ENCODE results near the gene GCK. TPM values are rescaled to one million over a fixed set of nuclear protein-coding genes. Genes with fewer than 3 reads are reported as not detected.

Gene GCK
- total and polyA plus RNA-seq, 12 donors: 0.09 to 2.1 (median 0.50) TPM; not detected in 3

DNA sequence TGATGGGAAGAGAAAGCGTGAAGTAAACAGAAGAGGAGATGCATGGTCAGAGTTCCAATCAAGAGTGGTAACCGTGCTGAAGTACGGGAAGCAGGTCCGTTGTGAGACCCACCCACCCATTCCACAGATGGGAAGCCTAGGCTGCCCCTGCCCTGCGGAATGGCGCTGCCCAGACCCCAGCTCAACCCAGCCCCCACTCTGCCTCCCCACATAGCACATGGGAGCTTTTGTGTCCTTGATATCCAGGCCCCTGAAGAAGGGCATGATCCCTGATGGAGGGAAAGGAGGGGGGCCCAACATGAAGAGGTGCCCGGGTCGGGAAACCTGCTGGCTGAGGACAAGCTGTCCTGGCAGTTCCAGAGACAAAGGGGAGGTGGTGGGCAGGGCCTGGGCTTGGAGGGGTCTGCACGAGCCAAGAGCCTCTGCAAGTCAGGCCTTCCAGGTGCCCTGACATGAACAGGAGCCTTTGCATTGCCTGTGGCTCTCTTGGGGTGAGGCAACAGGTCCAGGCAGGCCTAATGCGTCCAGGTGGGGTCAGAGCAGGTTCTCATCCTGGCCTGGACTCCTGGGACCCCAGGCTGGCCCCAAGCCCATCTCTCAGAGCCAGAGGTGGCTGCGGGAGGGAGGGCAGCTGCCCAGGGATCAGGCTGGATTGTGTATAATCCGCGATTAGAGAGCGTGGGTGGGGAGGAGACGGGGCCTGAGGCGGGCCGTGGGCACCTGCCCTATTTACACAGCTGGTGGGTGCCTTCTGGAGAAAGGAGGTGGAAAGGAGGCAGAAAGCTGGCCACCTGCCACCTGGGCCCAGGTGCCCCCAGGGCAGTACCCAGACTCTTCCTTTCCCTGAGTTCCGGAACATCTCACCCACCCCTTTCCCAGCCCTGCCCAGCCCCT is 35.1 kb upstream of the GCK start:
- intact Hi-C loops (cut with DNase I): no loop called here
- TF ChIP-seq, protein P1, sequence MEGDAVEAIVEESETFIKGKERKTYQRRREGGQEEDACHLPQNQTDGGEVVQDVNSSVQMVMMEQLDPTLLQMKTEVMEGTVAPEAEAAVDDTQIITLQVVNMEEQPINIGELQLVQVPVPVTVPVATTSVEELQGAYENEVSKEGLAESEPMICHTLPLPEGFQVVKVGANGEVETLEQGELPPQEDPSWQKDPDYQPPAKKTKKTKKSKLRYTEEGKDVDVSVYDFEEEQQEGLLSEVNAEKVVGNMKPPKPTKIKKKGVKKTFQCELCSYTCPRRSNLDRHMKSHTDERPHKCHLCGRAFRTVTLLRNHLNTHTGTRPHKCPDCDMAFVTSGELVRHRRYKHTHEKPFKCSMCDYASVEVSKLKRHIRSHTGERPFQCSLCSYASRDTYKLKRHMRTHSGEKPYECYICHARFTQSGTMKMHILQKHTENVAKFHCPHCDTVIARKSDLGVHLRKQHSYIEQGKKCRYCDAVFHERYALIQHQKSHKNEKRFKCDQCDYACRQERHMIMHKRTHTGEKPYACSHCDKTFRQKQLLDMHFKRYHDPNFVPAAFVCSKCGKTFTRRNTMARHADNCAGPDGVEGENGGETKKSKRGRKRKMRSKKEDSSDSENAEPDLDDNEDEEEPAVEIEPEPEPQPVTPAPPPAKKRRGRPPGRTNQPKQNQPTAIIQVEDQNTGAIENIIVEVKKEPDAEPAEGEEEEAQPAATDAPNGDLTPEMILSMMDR (IDR thresholded peaks at IDR 0.05): no peak
- TF ChIP-seq POLR2A (IDR thresholded peaks at IDR 0.05): no peak
- DNase-seq: no peak
- H3K4me3 ChIP-seq: no peak overlapping the region
- 77 to 90% (median 80%) methylated on average over 15 to 18 of the region's 18 CpGs for WGBS, 4 donors
- no peaks in the 10 kb centered on the region for H3K4me1 ChIP-seq (replicated peaks in 1 of 2)
- H3K9me3 ChIP-seq (replicated peaks in 1 of 3): no peaks in the 10 kb centered on the region
- H3K27ac ChIP-seq: no peak overlapping the region
- H3K36me3 ChIP-seq (replicated peaks in 1 of 2): no peaks in the 10 kb centered on the region
- no peaks in the 10 kb centered on the region for H3K27me3 ChIP-seq

DNA sequence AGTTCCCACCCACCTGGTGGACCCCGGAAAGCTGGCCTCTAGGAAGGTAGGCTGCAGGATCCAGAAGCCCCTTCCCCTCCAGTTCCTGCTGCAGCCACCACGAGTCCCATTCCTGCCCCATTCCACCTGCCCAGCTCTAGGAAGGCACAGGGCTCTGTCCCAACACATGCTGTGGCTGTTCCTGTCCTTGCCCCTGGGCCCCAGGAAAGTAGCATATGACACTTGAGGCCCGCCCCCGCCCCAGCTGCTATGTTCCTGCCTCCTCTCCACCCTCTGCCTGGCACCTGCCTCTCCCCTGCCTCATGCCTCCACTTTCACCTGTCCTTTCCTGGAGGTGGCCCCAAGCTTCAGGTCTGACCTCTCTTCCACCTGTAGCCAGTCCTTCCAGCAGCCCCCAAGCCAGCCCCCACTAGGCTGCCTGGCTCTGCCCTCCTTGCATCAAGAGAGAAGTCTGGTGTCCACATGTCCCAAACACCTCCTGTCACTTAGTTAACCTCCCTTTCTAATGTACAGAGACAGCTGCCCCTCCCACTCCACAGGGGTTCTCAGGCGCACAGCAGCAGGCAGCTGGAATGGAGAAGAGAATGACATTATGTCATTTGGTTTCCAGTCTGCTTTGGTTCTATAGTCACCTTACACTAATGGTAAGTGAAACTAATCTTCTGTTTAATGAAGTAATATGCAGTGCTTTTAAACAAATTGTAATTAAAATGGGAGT is 34.3 kb upstream of the GCK start:
- Histone ChIP-seq H3K4me1 (replicated peaks in 1 of 2) (no peaks in the 10 kb centered on the region), H3K4me3 (no peak overlapping the region), H3K27ac (no peak overlapping the region), H3K36me3 (replicated peaks in 1 of 2) (no peaks in the 10 kb centered on the region), H3K27me3 (no peaks in the 10 kb centered on the region), H3K9me3 (replicated peaks in 1 of 3) (no peaks in the 10 kb centered on the region)
- TF ChIP-seq, protein P1 (IDR thresholded peaks at IDR 0.05): no peak
- no peak for TF ChIP-seq POLR2A (IDR thresholded peaks at IDR 0.05)
- intact Hi-C loops (cut with DNase I): no loop called here
- DNase-seq: no peak
- WGBS, 4 donors: 66 to 80% (median 75%) methylated on average over 3 to 5 of the region's 5 CpGs

DNA sequence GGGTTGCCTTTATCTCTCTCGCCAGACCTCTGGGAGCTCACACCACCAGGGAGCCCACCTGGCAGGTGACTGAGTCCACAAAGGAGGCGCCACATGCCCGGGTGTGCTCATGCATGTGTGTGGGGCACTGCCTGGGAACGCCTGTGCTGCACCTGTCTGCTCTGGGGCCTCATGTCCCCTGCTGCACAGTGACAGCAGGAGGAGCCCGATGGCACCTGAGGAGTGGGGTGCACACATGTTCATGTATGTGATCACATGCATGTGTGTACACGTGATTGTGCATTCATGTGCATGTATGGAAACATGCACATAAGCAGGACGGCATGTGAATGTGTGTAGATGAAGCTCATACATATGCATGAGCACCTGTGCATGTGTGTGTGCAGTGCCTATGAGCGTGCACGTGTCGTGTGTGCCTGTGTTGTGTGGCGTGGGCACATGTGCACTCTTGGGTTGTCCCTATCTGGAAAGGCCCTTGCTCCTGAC is 33.6 kb upstream of the GCK start:
- Histone ChIP-seq H3K27ac (no peak overlapping the region), H3K4me1 (replicated peaks in 1 of 2) (no peaks in the 10 kb centered on the region), H3K27me3 (no peaks in the 10 kb centered on the region), H3K4me3 (no peak overlapping the region), H3K9me3 (replicated peaks in 1 of 3) (no peaks in the 10 kb centered on the region), H3K36me3 (replicated peaks in 1 of 2) (no peaks in the 10 kb centered on the region)
- no peak for TF ChIP-seq POLR2A (IDR thresholded peaks at IDR 0.05)
- TF ChIP-seq, protein P1 (IDR thresholded peaks at IDR 0.05): no peak
- DNase-seq: no peak
- WGBS, 4 donors: 84 to 92% (median 87%) methylated on average over 7 to 11 of the region's 11 CpGs
- intact Hi-C loops (cut with DNase I): no loop called here

DNA sequence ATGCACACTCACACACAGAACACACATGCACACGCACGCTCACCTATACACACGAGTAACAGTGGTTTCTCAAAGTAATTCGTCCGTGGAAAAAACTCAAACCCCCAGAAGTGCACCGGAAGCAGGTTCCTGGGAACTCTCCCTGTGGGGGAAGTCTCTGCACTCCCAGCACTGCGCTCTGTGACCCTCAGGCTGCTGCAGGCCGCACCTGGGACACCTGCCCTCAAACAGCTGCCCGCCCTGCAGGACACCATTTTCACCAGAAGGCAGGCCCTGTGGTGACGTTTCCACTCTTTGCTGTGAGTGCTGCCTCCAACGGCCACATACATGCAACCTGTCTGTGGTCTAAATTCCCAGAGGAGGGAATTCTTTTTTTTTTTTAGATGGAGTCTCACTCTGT is 32.8 kb upstream of the GCK start:
- H3K27me3 ChIP-seq: no peaks in the 10 kb centered on the region
- no peaks in the 10 kb centered on the region for H3K9me3 ChIP-seq (replicated peaks in 1 of 3)
- no peak overlapping the region for H3K4me3 ChIP-seq
- 80 to 88% (median 84%) methylated on average over 11 of the region's 11 CpGs for WGBS, 4 donors
- no peak for DNase-seq
- H3K27ac ChIP-seq: no peak overlapping the region
- TF ChIP-seq, protein P1 (IDR thresholded peaks at IDR 0.05): no peak
- TF ChIP-seq POLR2A (IDR thresholded peaks at IDR 0.05): no peak
- no peaks in the 10 kb centered on the region for H3K36me3 ChIP-seq (replicated peaks in 1 of 2)
- intact Hi-C loops (cut with DNase I): no loop called here
- H3K4me1 ChIP-seq (replicated peaks in 1 of 2): no peaks in the 10 kb centered on the region

All from adrenal gland (tissue), 12 donors.